Keratinocyte (primary cell): ENCODE results near the gene E2F8.

Experiments
- CTCF ChIP-seq, 3 experiments: IDR thresholded peaks in 1 of 3; conservative IDR thresholded peaks in 1 of 3; optimal IDR thresholded peaks in 1 of 3; 2 replicates in 2 of 3; 3 replicates in 1 of 3; pipeline versions ENCODE3 to v1.5.1; 2011; ENCODE audit warnings: low read length in 3 of 3, mild to moderate bottlenecking in 3 of 3, moderate library complexity in 2 of 3, control low read depth in 1 of 3, inconsistent platforms in 1 of 3; ENCODE audit not compliant: insufficient read depth in 2 of 3; ENCODE audit errors: extremely low read depth in 1 of 3
- EZH2 ChIP-seq: IDR thresholded peaks from one replicate; pipeline ENCODE4 v1.6.1; 2012; ENCODE audit warnings: inconsistent platforms, mild to moderate bottlenecking, low read length, moderate library complexity

GRCh38 chr11:19263333-19263732, 22.6 kb upstream of the E2F8 start:
- TF ChIP-seq CTCF (optimal IDR thresholded peaks at IDR 0.05 in 1 of 3, IDR thresholded peaks at IDR 0.05 in 1 of 3, conservative IDR thresholded peaks at IDR 0.05 in 1 of 3; ENCODE audit: extremely low read depth in 1 of 3, insufficient read depth in 2 of 3, low read length in 3 of 3) = no peak
- TF ChIP-seq EZH2 = no peak
